ENCODE measurements around the gene EML2. TPM values are rescaled to one million over a fixed set of nuclear protein-coding genes. Genes with fewer than 3 reads are reported as not detected.

EML2 gene
- total RNA-seq, 2 experiments from 2014 or later, result 121 to 134 TPM

DNA sequence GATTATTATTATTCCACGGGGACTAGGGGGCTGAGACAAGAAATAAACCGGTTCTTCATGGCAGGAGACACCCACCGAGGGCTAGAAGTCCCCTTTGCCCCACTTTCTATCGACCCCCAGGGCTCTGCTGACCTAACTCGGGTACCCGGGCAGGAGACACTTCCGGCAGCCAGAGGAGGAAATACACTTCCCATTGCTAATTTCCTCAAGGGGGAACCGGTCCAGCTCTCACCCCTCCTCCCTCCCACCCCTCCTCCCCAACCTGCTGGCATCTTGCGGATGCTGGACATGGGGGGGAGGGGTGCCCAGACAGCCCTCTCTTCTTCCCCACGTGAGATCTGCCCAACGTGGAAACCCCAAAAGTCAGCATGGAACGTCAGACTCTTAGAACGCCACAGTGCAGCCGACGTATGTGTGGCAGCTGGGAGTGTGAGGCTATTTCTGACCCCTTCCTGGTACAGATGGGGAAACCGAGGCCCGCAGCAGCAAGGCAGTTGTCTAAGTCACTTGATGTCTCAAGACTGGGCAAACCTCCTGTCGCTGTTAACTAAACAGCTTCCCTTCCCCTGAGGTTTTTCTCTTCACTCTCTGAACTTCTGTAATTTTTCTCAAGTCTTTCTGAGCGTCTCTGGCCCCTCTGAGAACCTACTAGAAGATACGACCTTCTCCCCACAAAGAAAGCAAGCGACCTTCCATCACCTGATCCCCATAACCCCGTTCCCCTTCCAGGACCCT lies 40.8 kb downstream of the EML2 start:
- Mint-ChIP-seq H3K4me3 (peak overlapping the region; percentile 24), H3K4me1 (peaks cover 31% of the 10 kb centered on the region), H3K27ac (peak overlapping the region; percentile 35), H3K9me3 (ENCODE audit: low read depth) (no peaks in the 10 kb centered on the region), H3K36me3 (ENCODE audit: low read depth) (peaks cover 2% of the 10 kb centered on the region), H3K27me3 (peaks cover 67% of the 10 kb centered on the region)
- peak; percentile 29 for DNase-seq
- intact Hi-C loops (cut with DNase I, micrococcal nuclease), result no loop called here
- ChIA-PET CTCF (interaction anchor here (0.6 to 0.8 kb wide), 2 partner anchors 10 to 31 kb away, joined by 3 read pairs; no protein-coding TSS in a partner anchor), POLR2A (interaction anchor here (0.5 to 0.6 kb wide), 2 partner anchors 101 to 115 kb away, joined by 3 to 4 read pairs; no protein-coding TSS in a partner anchor)
- peak; percentile 24 for ATAC-seq

DNA sequence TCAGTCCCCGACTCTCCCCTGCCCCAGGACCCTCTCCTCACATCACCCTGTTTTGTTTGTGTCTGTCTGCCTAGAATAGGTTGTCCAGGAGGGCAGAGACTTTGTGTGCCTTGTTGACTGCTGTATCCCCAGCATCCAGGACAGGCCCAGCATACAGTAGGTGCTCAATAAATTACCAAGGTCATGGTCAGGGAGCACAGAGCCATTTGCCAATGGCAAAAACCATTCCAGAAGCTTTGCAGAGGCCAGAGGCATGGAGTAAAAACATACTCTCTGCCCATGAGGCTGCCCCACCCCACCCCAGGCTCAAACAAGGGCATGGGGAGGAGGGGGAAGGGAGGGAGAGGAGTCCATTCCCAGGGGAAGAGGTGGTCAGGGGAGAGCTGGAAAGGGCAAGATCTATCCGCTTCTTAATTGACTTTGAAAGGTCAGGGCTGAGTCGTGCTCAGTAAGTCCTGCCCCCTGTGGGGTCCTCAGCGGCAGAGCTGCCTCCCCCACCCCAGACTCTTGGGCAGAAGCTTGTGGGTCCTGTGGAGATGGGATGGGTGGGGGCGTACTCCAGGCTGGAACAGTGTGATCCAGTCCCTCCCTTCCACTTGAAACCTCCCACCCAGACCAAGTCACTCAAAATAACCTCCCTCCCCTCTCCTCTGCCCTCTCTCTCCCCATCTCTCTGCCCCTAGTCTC lies 41.6 kb downstream of the EML2 start:
- H3K4me1 Mint-ChIP-seq, result peaks cover 30% of the 10 kb centered on the region
- CTCF ChIA-PET, result interaction anchor here (0.6 kb wide), 1 partner anchor 159 kb away, joined by 3 read pairs; no protein-coding TSS in a partner anchor
- H3K9me3 Mint-ChIP-seq (ENCODE audit: low read depth), result no peaks in the 10 kb centered on the region
- H3K4me3 Mint-ChIP-seq, result no peak overlapping the region
- peaks cover 63% of the 10 kb centered on the region for H3K27me3 Mint-ChIP-seq
- no peaks in the 10 kb centered on the region for H3K36me3 Mint-ChIP-seq (ENCODE audit: low read depth)
- no peak for DNase-seq
- no peak for ATAC-seq
- intact Hi-C loops (cut with DNase I, micrococcal nuclease), result loop anchor here in 1 of 2 experiments (2.0 kb wide), 1 partner anchor 29 kb away; no protein-coding TSS in a partner anchor
- H3K27ac Mint-ChIP-seq, result no peak overlapping the region
- POLR2A ChIA-PET, result interaction anchor here (0.6 kb wide), 1 partner anchor 42 kb away, joined by 4 read pairs; no protein-coding TSS in a partner anchor

DNA sequence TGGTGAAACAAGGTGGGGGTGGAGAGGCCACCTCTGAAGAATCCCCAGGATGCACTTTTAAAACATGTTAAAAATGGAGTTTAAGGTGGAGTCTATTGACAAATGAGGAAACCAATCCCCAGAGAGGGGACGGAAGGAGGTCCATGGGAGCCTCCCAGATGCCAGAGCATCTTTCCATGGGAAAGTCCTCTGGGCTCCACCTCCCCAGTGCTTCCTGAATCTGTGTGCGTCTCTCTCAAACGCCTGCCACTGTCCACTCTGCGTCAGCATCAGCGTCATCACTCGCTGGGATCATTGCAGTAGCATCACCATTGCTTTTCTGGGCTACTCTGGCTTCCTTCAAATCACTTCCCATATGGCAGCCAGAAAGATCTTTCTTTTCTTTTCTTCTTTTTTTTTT lies 43.4 kb downstream of the EML2 start:
- Mint-ChIP-seq H3K27me3 (peaks cover 64% of the 10 kb centered on the region), H3K4me3 (no peak overlapping the region), H3K36me3 (ENCODE audit: low read depth) (no peaks in the 10 kb centered on the region), H3K9me3 (ENCODE audit: low read depth) (no peaks in the 10 kb centered on the region), H3K27ac (no peak overlapping the region), H3K4me1 (peaks cover 31% of the 10 kb centered on the region)
- DNase-seq (no peak), ATAC-seq (no peak)
- POLR2A ChIA-PET, result interaction anchor here (0.6 kb wide), 1 partner anchor 35 kb away, joined by 3 read pairs; no protein-coding TSS in a partner anchor
- CTCF ChIA-PET, result interaction anchor here (0.7 kb wide), 2 partner anchors 43 to 196 kb away, joined by 3 read pairs; partner anchors contain the start of gene EML2
- intact Hi-C loops (cut with DNase I, micrococcal nuclease), result loop anchor here in 1 of 2 experiments (2.0 kb wide), 1 partner anchor 27 kb away; no protein-coding TSS in a partner anchor

DNA sequence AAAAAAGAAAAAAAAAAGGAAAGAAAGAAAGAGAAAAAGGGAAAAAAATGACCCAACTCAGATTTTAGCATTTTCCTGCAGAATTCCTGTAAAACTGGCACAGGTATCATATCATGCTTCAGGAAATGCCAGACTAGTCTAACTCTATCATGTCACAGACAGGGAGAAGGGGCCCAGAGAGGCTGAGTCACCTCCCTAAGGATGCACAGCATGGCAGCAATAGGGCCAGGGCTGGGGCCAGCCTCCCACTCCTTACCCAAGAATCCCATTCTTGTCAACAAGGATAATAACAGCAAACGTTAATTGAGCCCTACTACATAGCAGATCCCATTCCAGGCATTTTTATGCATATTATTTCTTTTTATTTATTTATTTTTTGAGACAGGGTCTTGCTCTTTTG lies 45.7 kb downstream of the EML2 start:
- Mint-ChIP-seq H3K27me3 (peaks cover 54% of the 10 kb centered on the region), H3K27ac (no peak overlapping the region)
- CTCF ChIA-PET, result no interaction called here

DNA sequence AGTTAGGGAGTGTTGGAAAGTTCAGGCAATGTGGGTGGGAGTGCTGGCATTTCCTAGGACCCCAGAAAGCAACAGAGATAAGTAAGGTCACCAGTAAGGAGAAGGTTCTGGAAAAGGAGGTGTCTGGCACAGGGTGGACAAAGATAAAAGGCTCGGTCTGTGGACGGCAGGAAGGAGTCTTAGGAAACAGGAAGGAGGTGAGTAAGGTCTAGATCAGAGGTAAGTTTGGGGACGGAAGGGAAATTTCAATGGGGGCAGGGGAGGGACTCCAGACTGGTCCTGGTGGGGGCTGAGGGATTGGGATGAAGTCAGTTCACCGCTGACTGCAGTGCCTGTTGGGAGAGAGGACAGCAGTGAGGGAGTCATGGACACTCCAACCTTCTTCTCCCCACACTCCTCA lies 46.8 kb downstream of the EML2 start:
- no peaks in the 10 kb centered on the region for H3K9me3 Mint-ChIP-seq (ENCODE audit: low read depth)
- peaks cover 43% of the 10 kb centered on the region for H3K27me3 Mint-ChIP-seq
- no peak overlapping the region for H3K4me3 Mint-ChIP-seq
- H3K27ac Mint-ChIP-seq, result no peak overlapping the region
- ChIA-PET POLR2A (no interaction called here), CTCF (no interaction called here)
- peaks cover 11% of the 10 kb centered on the region for H3K4me1 Mint-ChIP-seq
- DNase-seq (no peak), ATAC-seq (no peak)
- H3K36me3 Mint-ChIP-seq (ENCODE audit: low read depth), result no peaks in the 10 kb centered on the region
- intact Hi-C loops (cut with DNase I, micrococcal nuclease), result no loop called here

More for the DNA sequence above, 45.7 kb downstream of the EML2 start:
- Mint-ChIP-seq H3K36me3 (ENCODE audit: low read depth) (no peaks in the 10 kb centered on the region), H3K4me3 (no peak overlapping the region), H3K9me3 (ENCODE audit: low read depth) (no peaks in the 10 kb centered on the region), H3K4me1 (peaks cover 19% of the 10 kb centered on the region)
- no peak for DNase-seq
- no peak for ATAC-seq
- intact Hi-C loops (cut with DNase I, micrococcal nuclease), result no loop called here
- POLR2A ChIA-PET, result no interaction called here

DNA sequence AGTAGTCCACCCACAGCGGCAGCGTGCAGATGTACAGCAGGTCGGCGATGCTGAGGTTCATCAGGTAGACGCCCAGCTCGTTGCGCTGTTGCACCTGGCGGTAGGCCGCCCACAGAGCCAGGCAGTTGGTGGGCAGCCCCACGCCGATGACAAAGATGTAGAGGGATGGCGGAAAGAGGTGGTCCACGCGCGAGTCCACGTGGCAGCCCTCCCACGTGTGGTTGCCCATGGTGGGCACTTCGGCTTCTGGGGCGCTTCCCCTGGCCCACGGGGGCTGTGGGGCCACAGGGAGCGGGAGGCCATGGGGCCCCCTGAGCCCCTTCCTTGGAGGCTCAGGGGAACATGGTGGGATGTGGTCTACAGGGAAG lies 47.6 kb downstream of the EML2 start:
- ATAC-seq (no peak), DNase-seq (no peak)
- ChIA-PET POLR2A (interaction anchor here (0.5 kb wide), 1 partner anchor 236 kb away, joined by 3 read pairs; no protein-coding TSS in a partner anchor), CTCF (interaction anchor here (0.9 to 1.6 kb wide), 4 partner anchors 14 to 54 kb away, joined by 4 to 9 read pairs (median 7); no protein-coding TSS in a partner anchor)
- no peak overlapping the region for H3K4me3 Mint-ChIP-seq
- H3K36me3 Mint-ChIP-seq (ENCODE audit: low read depth), result no peaks in the 10 kb centered on the region
- peaks cover 35% of the 10 kb centered on the region for H3K27me3 Mint-ChIP-seq
- intact Hi-C loops (cut with DNase I, micrococcal nuclease), result loop anchor here in 1 of 2 experiments (1.0 kb wide), 2 partner anchors 52 to 90 kb away; no protein-coding TSS in a partner anchor
- no peaks in the 10 kb centered on the region for H3K9me3 Mint-ChIP-seq (ENCODE audit: low read depth)
- peaks cover 11% of the 10 kb centered on the region for H3K4me1 Mint-ChIP-seq
- no peak overlapping the region for H3K27ac Mint-ChIP-seq

DNA sequence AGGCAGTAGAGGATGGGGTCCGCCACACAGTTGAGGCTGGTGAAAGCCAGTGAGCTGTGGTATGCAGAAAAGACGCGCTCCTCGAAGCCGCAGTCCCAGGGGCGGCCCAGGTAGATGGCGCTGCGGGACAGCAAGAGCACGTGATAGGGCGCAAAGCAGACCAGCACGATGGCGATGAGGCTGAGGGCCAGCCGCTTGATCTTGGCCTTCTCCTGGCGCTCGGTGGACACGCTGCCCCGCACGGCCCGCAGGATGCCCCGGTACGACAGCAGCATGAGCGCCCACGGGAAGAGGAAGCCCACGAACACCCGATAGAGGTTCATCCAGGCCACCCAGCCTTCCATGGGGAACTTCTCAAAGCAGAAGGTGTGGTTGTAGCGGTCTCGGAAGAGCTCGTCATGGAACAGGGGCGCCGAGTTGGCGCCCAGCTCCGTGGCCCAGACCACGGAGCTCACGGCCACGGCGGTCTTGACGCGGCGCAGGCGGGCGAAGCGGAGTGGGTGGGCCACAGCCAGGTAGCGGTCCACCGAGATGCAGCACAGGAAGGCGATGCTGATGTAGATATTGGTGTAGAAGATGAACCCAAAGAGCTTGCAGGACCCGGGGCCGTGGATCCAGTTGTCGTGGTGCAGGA lies 48.1 kb downstream of the EML2 start:
- Mint-ChIP-seq H3K27me3 (peaks cover 30% of the 10 kb centered on the region), H3K27ac (no peak overlapping the region), H3K9me3 (ENCODE audit: low read depth) (no peaks in the 10 kb centered on the region), H3K4me1 (peaks cover 11% of the 10 kb centered on the region), H3K4me3 (no peak overlapping the region), H3K36me3 (ENCODE audit: low read depth) (no peaks in the 10 kb centered on the region)
- intact Hi-C loops (cut with DNase I, micrococcal nuclease), result loop anchor here in 1 of 2 experiments (1.0 kb wide), 2 partner anchors 52 to 90 kb away; no protein-coding TSS in a partner anchor
- ATAC-seq, result peak; percentile 89
- peak; percentile 79 for DNase-seq
- ChIA-PET POLR2A (interaction anchor here (0.5 kb wide), 1 partner anchor 236 kb away, joined by 3 read pairs; no protein-coding TSS in a partner anchor), CTCF (interaction anchor here (0.6 to 1.6 kb wide), 6 partner anchors 14 to 938 kb away, joined by 3 to 9 read pairs (median 4); no protein-coding TSS in a partner anchor)

DNA sequence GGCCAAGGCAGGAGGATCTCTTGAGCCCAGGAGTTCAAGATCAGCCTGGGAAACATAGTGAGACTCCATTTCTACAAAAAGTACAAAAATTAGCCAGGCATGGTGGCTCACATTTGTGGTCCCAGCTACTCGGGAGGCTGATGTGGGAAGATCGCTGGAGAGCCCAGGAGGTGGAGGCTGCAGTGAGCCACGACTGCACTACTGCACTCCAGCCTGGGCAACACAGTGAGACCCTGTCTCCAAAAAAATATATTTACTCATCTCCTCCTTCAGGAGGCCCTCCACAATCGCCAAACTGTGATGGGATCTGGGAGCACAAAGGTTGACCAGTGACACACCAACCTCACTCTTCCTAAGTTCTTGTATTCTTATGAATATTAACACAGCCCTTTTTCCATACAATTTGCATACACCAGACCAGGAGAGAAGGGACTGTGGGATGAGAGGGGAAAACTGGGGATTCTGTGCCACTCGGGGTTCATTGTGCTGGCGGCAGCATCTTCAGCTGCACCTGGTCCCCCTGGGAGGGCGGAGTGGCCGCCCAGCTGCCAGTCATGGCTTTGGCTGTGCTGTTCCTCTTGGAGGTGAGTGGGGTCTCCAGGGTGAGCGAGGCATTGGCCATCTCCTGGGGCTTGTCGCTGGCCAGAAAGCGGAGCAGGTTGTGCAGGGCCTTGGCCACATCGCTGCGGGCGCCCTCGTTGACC lies 48.7 kb downstream of the EML2 start:
- Mint-ChIP-seq H3K27ac (no peak overlapping the region), H3K36me3 (ENCODE audit: low read depth) (no peaks in the 10 kb centered on the region), H3K9me3 (ENCODE audit: low read depth) (no peaks in the 10 kb centered on the region), H3K4me3 (no peak overlapping the region), H3K4me1 (peaks cover 12% of the 10 kb centered on the region), H3K27me3 (peaks cover 30% of the 10 kb centered on the region)
- ATAC-seq, result no peak
- no peak for DNase-seq
- intact Hi-C loops (cut with DNase I, micrococcal nuclease), result loop anchor here in 1 of 2 experiments (1.0 kb wide), 2 partner anchors 53 to 91 kb away; no protein-coding TSS in a partner anchor
- POLR2A ChIA-PET, result no interaction called here
- CTCF ChIA-PET, result interaction anchor here (0.6 to 1.6 kb wide), 6 partner anchors 13 to 939 kb away, joined by 3 to 9 read pairs (median 3); no protein-coding TSS in a partner anchor

DNA sequence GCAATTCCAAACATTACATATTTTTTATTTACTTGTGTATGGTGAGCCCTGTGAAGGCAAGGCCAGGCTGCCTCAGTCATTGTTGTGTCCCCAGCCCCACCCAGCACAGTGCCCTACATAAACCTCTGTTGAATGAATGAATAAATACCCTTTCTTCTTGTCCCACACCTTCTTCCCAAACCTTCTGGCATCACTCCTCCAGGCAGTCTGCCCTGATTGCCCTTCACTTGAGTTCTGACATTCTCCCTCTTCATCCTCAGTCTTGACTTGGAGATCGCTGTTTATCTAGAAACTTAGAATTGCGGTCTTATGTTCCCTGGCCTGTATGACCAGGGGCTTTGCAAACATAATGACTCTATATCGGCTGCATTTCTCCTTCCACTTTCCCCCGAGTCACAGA lies 49.4 kb downstream of the EML2 start:
- Mint-ChIP-seq H3K27ac (no peak overlapping the region), H3K36me3 (ENCODE audit: low read depth) (no peaks in the 10 kb centered on the region), H3K4me3 (no peak overlapping the region), H3K27me3 (peaks cover 30% of the 10 kb centered on the region), H3K4me1 (peaks cover 16% of the 10 kb centered on the region), H3K9me3 (ENCODE audit: low read depth) (no peaks in the 10 kb centered on the region)
- CTCF ChIA-PET, result interaction anchor here (0.6 kb wide), 1 partner anchor 29 kb away, joined by 3 read pairs; no protein-coding TSS in a partner anchor
- POLR2A ChIA-PET, result no interaction called here
- DNase-seq (no peak), ATAC-seq (no peak)
- intact Hi-C loops (cut with DNase I, micrococcal nuclease), result no loop called here

DNA sequence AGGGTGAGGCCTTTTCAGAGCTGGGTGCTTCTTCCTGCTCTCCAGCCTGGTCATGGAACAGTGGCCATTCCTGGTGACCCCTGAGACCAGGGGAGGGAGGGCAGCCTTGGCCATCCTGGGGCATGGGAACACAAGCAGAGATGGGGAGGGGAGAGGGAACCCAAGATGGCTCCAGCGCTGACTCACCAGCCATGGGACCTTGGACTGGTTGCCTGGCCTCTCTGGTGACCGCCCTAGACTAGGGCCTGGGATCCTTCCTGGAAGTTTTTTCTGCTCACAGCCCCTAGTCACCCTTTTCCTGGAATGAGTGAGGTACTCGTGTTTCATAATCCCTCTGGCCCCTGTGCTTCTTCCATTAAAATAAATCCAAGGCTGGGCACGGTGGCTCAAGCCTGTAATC lies 51.3 kb downstream of the EML2 start:
- Mint-ChIP-seq H3K27ac (no peak overlapping the region), H3K36me3 (ENCODE audit: low read depth) (peaks cover 4% of the 10 kb centered on the region), H3K27me3 (peaks cover 28% of the 10 kb centered on the region), H3K4me3 (no peak overlapping the region), H3K4me1 (peaks cover 19% of the 10 kb centered on the region), H3K9me3 (ENCODE audit: low read depth) (no peaks in the 10 kb centered on the region)
- no peak for DNase-seq
- no peak for ATAC-seq
- intact Hi-C loops (cut with DNase I, micrococcal nuclease), result no loop called here
- ChIA-PET CTCF (no interaction called here), POLR2A (interaction anchor here (0.6 kb wide), 1 partner anchor 410 kb away, joined by 3 read pairs; the partner anchor contains the start of gene TRAPPC6A)

Measured in activated CD4-positive, alpha-beta T cell treated with anti-CD3 and anti-CD28 coated beads for 36 hours (primary cell).